Right ventricle myocardium inferior (tissue), 1 donor: ENCODE data around the gene SUPV3L1. TPM values are rescaled to one million over a fixed set of nuclear protein-coding genes. Genes with fewer than 3 reads are reported as not detected.
"Not testable (repeated sequence)": the region's sequence is repeated elsewhere in the genome, so short reads cannot be mapped to it uniquely, and the experiment has no call there.

Source experiments
- ATAC-seq: fragments of 200-7000 bp; cut with Tn5 transposase; one replicate; pipeline ENCODE4 v1.9.1; 2020; ENCODE audit warnings: mild to moderate bottlenecking, moderate library complexity
- DNase-seq: peaks from one replicate; pipeline ENCODE4 v3.0.0; 2021; ENCODE audit errors: missing footprints
- intact Hi-C: fragments of 100-400 bp; cut with DNase I; formaldehyde crosslinking; loops from one replicate; pipeline ENCODE4 v1.11.0; 2022
- long read RNA-seq: library from polyadenylated mRNA; unstranded; transcript quantifications from one replicate; pipeline ENCODE4 v2.0.0, GENCODE V29; 2021
- total RNA-seq: library from RNA; stranded (reverse); fragmentation: NEBNext Ultra II Directional; extraction: Animal tissue kit (Norgen Biotek cat#: 25700); gene quantifications from one replicate; pipeline ENCODE4 v1.2.1, GENCODE V29; 2021
- donor health status: DM: no; HTN: yes; CAD: no; lungs with severe emphysema.

The SUPV3L1 gene
- 40.1 TPM for total RNA-seq
- long read RNA-seq, transcript SUPV3L1-201 (15 exons, 2,484 nt) = major isoform, 16 of 22 reads
- long read RNA-seq, partial matches to known transcripts = 0 of 22 reads
- long read RNA-seq, other reads (novel, unspliced or antisense) = 5 of 22 reads

DNA sequence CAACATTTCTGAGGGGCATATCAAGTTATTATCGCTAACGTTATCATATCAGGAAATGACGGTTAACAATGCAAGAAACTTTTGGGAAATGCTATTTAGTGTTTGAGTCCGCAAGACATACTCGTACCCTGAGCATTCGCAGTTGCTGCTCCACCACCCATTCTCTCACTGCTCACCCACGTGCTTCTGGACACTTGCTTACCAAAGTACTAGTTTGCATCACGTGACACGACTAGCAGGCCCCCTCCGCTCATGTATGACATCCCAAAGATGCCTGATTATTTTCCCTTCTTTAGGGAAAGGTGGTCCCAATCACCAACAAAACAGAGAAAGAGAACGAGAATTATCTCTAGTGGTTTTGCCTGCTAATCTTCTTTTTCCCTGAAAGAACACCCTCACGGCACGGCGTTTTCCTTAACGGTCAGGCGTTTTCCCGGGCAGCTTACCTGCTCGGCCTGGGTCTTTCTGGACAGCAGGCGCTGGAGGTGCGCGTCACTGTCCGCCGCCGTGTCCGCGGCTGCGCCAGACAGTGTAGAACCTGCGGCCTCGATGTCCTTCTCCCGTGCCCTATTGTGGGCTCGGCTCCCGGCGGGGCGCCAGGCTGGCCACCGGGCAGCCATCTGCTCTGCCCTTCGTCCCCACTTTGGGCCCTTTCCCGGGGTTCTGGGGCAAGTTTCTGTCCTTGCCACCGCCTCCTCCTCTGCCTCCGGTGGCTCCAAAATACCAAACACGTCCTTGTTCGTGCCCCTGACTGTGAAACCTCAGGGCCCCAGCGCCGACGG is at the start of gene SUPV3L1:
SUPV3L1 (plus strand) TSS at position 492 of the 782 bp plus-strand sequence; CDS start at position 550, 58 bp downstream.
- peak; percentile 96 for DNase-seq
- intact Hi-C loops = loop anchor here (10.0 kb wide), 1 partner anchor 655 kb away; the partner anchor contains the start of gene SLC25A16
- ATAC-seq = peak; percentile 97

DNA sequence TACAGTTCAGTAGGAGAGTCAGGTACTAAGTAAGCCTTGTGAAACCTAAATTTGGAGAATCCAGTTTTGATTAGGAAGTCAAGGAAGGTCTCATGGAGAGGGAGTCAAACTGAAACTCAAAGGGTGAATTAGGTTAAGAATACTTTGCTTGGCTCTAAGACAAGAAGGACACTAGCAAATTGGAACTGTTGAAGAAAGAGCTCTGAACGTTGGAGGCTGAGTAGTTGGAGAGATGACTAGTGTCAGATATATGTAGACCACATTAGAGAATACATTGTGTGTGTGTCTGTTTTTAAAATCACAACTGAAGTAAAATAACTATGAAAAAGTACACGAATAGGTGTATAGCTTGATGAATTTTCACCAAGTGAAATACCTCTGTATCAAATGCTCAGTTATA is 49.8 kb upstream of the SUPV3L1 start:
- intact Hi-C loops = no loop called here
- ATAC-seq (no peak), DNase-seq (no peak)

DNA sequence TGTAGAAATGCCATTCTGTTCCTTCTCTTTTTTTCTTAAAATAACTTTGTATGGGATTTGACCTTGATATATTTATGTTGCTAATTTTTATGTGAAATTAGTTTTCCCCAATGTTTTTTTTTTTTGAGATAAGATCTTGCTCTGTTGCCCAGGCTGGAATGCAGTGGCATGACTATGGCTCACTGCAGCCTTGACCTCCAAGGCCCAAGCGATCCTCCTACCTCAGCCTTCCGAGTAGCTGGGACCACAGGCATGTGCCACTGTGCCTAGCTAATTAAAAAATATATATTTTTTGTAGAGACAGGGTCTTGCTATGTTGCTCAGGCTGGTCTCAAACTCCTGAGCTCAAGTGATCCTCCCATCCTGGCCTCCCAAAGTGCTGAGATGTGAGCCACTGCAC is 40.1 kb upstream of the SUPV3L1 start:
- DNase-seq = no peak
- intact Hi-C loops = no loop called here
- no peak for ATAC-seq

DNA sequence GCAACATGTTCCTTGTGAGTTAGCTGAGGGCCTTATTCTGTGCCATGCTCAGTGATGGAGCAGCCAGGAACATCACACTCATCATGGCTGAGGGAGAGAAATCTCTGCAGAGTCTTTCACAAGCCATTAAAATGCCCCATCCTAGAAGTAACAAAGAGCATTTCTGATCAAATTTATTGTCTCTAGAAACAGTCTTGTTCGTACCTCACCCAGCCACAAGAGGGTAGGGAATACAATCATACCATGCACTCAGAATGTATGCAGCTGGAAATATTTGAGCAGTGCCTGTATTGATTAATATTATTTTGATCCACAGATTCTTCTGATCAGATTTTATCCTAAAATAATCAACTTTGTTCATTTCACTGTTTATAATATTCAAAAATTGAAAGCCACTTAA is 38.7 kb upstream of the SUPV3L1 start:
- intact Hi-C loops = no loop called here
- ATAC-seq (no peak), DNase-seq (no peak)

DNA sequence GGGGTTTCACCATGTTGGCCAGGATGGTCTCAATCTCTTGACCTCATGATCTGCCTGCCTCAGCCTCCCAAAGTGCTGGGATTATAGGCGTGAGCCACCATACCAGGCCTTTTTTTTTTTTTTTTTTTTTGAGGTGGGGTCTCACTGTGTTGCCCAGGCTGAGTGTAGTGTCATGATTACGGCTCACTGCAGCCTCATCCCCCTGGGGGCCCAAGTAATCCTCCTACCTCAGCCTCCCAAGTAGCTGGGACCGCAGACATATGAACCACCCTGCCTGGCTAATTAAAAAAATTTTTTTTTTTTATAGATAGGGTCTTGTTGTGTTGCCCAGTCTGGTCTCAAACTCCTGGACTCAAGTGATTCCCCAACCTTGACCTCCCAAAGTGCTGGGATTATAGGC is 38.0 kb upstream of the SUPV3L1 start:
- intact Hi-C loops, DNase-seq, ATAC-seq: not testable (repeated sequence)

DNA sequence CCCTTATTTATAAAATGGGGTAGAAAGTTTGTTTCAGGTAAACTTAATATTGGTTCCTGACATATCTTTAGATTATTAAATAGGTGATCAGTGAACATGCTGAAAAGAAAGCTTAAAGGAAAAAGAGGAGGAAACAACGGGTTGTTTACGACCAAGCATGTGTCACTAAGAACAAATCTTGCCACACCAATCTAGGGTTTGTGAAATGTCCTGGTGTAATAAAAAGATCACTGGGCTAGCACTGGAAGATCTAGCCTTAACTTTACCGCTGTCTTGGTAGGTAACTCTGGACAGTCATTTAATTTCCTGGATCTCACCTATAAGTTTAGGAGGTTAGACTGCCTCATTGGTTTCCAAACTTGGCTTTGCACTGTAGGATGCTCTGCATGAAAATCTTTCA is 37.1 kb upstream of the SUPV3L1 start:
- intact Hi-C loops = no loop called here
- no peak for ATAC-seq
- no peak for DNase-seq

DNA sequence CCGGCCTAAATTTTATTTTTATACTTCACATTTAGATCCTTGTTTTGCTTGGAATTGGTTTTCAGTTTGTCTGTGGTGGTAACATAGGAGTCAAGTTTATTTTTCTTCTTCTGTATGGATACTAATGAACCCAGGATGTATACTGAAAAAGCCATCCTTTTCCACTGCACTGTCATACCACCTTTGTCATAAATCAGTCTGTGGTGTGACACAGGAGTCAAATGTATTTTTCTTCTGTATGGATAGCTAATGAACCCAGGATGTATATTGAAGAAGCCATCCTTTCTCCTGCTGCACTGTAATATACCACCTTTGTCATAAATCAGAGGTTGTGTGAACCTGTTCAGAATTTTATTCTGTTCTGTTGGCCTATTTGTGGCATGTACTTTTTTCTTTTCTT is 34.7 kb upstream of the SUPV3L1 start:
- no peak for DNase-seq
- no peak for ATAC-seq
- intact Hi-C loops = no loop called here

DNA sequence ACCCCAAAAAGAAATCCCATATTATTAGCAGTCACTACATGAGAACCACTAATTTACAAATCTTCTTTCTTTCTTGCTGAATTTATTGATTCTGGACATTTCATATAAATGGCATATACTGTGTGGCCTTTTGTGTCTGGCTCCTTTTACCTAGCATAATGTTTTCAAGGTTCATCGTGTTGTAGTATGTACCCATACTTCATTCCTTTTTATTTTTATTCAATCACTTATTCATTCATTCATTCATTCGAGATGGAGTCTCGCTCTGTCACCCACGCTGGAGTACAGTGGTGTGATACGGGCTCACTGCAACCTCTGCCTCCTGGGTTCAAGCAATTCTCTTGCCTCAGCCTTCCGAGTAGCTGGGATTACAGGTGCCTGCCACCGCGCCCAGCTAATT is 34.2 kb upstream of the SUPV3L1 start:
- ATAC-seq (no peak), DNase-seq (no peak)
- intact Hi-C loops = no loop called here

DNA sequence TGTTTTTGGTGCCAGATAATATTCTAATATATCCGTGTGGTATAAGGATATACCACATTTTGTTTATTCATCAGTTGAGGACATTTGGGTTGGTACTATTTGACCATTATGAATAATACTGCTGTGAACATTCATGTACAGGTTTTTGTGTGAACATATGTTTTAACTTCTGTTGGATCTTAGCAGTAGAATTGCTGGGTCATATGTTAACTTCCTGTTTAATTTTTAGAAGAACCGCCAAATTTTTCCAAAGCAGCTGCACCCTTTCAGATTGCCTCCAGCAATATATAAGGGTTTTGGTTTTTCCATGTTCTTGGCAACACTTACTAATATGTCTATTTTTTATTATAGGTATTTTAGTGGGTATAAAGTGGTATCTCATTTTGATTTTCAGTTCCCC is 33.3 kb upstream of the SUPV3L1 start:
- intact Hi-C loops = no loop called here
- ATAC-seq = no peak

DNA sequence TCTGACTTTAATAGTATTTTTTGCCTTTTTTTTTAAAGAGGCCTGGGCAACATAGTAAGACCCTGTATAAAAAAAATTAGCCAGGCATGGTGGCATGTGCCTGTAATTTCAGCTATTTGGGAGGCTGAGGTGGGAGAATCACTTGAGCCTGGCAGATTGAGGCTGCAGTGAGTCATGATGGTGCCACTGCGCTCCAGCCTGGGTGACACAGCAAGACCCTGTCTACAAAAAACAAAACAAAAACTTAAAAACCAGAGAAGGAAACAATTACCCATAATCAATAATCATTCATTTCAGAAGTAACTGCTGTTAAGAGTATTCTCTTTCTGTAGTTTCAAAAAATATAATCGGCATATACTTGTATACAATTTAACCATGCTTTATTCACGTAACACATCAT is 28.1 kb upstream of the SUPV3L1 start:
- no peak for DNase-seq
- intact Hi-C loops = no loop called here
- ATAC-seq = no peak

More for the DNA sequence above, 33.3 kb upstream of the SUPV3L1 start:
- DNase-seq = no peak

DNA sequence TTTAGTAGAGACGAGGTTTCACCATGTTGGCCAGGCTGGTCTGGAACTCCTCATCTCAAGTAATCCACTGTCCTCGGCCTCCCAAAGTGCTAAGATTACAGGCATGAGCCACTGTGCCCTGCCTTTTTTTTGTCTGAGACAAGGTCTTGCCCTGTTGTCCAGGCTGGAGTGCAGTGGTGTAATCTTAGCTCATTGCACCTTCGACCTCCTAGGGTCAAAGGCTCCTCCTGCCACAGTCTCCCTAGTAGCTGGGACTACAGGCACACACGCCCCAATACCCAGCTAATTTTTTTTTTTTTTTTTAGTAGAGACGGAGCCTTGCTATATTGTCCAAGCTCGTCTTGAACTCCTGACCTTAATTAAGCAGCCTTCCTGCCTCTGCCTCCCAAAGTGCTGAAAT is 26.8 kb upstream of the SUPV3L1 start:
- DNase-seq = no peak
- intact Hi-C loops = no loop called here
- ATAC-seq = no peak

DNA sequence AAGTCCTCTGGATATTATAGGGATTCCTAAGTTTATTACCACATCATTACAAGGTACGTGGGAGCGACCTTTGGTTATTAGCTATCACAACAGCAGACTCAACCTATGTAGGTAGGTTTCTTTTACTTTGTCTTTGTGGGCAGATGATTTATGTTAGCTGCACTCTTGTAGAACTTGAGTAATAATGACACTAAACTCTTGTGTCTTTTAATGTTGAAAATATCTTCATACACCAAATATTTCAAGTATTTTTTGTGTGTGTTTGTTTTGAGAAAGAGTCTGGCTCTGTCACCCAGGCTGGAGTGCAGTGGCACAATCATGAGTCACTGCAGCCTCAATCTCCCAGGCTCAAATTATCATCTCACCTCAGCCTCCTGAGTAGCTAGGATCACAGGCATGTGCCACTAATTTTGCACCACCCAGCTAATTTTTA is 19.2 kb upstream of the SUPV3L1 start:
- ATAC-seq = no peak
- intact Hi-C loops = no loop called here
- no peak for DNase-seq

DNA sequence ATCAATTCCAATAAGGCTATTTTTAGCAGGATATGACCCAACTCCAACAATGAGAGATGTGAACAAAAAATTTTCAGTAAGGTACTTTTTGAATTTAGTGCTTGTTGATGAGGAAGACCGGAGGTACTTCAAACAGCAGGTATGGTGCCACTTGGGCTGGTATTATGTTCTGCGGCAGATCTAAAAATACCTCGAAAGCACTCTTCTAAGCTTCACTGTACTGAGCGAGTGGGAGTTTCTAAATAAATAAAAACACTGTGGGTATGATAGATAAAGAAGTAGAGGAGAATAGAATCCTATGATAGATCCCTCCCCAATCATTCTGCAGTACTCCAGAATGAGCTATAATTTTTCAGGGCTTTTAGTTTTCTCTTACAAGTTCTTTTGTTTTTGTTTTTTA is 11.5 kb upstream of the SUPV3L1 start:
- DNase-seq (no peak), ATAC-seq (no peak)
- intact Hi-C loops = no loop called here

DNA sequence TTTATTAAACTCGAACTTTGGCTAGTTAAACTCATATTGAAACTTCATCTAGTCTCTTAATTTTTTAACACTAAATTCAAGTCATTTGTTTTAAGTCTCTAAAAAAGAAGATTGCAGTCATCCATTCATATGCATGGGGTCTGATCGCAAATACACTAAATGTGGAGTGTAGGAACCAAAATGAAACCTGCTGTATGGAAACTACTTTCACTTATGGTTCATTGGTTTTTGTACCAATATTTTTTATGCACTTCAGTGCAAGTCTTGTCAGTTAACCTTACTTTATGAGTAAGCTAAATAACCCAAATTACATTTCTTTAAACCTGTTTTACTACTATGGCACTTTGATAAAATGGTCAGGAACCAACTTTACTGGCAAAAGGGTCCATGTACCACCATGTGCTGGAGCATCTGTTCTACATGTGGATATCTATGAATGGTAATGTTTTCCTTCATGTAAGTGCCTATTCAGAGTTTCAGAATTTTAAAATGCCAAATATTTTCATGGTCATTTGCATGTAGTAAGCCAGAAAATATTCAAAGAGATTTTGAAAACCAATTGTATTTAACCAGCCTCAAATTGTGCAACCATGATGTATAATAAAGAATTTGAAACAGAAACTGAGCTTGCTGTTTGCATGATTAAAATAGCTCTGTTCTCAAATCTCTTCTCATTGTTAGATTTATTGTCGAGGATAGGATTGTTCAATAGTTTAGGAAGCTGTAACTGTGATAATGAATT is 7.6 kb upstream of the SUPV3L1 start:
- DNase-seq = no peak
- intact Hi-C loops = loop anchor here (10.0 kb wide), 1 partner anchor 648 kb away; the partner anchor contains the start of gene SLC25A16
- no peak for ATAC-seq

DNA sequence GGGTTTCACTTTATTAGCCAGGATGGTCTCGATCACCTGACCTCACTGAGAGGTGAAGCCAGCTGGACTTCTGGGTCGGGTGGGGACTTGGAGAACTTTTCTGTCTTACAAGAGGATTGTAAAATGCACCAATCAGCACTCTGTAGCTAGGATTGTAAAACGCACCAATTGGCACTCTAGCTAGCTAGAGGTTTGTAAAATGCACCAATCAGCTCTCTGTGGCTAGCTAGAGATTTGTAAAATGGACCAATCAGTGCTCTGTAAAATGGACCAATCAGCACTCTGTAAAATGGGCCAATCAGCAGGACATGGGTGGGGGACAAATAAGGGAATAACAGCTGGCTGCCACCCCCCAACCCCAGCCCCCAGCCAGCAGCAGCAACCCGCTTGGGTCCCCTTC is 4.7 kb upstream of the SUPV3L1 start:
- ATAC-seq, DNase-seq: not testable (repeated sequence)
- intact Hi-C loops = loop anchor here (10.0 kb wide), 1 partner anchor 651 kb away; the partner anchor contains the start of gene SLC25A16

DNA sequence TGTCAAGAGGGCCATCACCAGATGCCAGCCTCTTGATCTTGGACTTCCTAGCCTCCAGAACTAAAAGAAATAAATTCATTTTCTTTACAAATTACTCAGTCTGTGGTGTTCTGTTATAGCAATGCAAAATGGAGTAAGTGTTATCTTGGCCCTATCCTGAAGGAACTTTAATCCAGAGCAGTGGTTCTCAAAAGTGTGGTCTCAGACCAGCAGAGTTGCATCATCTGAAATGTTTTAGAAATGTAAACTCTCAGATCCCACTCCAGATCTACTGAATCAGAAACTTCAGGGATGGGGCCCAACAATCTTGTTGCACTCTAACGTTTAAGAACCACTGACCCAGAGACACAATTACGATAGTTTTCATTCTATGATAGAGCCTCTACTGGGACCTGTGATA is 3.2 kb upstream of the SUPV3L1 start:
- DNase-seq (no peak), ATAC-seq (no peak)
- intact Hi-C loops = loop anchor here (10.0 kb wide), 1 partner anchor 652 kb away; the partner anchor contains the start of gene SLC25A16

DNA sequence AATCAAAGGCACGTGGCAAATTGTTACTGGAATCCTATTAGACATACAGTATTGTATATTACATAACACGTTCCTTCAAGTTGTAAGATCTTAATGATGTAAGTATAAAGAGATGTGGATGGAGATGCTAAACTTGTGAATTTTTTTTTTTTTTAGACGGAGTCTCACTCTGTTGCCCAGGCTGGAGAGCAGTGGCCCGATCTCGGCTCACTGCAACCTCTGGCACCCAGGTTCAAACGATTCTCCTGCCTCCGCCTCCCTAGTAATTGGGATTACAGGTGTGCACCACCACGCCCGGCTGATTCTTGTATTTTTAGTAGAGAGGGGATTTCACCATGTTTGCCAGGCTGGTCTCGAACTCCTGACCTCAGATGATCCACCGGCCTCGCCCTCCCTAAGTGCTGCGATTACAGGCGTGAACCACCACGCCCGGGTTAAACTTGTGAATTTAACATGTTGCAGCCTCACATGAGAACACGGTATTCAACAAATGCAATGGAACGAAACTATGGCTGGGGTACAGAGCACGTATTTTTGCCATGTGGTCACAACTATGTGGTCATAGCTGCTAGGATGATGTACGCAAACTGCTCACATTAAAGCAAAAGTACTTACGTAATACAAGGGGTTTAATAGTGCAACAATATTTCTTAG is 818 bp upstream of the SUPV3L1 start:
- intact Hi-C loops = loop anchor here (10.0 kb wide), 1 partner anchor 654 kb away; the partner anchor contains the start of gene SLC25A16
- no peak for DNase-seq

DNA sequence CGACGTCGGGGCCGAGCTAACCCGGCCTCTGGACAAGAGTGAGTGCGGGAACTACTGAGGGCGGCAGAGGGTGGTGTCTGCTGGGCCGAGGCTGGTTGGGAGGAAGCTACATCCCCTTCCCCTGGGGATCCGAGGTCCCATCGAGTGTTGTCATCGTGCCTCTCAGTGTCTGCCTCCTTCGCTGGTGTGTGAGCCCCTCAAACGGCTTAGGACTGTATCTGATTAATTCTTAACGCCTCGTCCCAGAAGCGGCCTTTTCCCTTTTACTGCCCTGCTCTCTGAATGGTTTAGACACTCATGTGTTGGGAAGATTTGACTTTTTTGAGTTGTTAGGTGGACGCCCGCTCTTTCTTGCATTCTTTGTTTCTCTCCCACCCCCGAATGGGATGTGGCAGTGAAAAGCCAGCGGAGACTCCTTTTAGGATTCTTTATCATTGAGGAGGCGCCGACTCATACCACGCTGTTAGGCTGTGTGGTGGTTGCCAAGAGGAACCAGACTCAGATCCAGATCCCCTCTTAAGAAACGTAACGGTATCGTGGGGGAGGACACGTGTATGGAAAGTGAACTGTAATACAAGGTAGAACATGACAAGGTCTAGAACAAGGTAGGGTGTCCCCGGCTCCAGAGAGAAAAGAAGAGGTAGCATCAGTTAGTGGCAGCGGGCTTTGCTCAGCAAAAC is 631 bp downstream of the SUPV3L1 start:
- intact Hi-C loops = no loop called here

More for the DNA sequence above, 818 bp upstream of the SUPV3L1 start:
- ATAC-seq = no peak

More for the DNA sequence above, 631 bp downstream of the SUPV3L1 start:
- no peak for ATAC-seq
- no peak for DNase-seq
